ENCODE results near the gene TRMT10A. TPM values are rescaled to one million over a fixed set of nuclear protein-coding genes. Genes with fewer than 3 reads are reported as not detected.

TRMT10A gene
- total and polyA plus RNA-seq, 10 of the 15 experiments (the other 5 are each of a cell fraction or from before 2014, with no cell fraction given): 4.5 to 13.4 (median 9.2) TPM

DNA sequence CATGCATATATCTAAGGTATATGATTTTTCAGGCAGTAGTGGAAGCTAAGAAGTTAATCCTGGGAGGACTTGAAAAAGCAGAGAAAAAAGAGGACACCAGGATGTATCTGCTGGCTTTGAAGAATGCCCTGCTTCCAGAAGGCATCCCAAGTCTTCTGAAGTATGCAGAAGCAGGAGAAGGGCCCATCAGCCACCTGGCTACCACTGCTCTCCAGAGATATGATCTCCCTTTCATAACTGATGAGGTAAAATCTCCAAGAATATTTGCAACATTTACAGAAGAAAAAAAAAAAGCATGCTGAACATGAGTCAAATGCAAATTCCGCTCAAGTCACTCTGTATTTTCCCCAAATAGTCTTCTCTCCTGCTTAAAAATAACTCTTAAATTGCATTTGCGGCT is 42.9 kb upstream of the TRMT10A start:
- in situ Hi-C loops (cut with MboI): no loop called here
- no TSS peak for BruUV-seq (replicated peaks)

More for the DNA sequence above, 42.9 kb upstream of the TRMT10A start:
- TF ChIP-seq TAF1 (IDR thresholded peaks at IDR 0.05; ENCODE audit: borderline replicate concordance, low read depth, low read length) (no peak), PML (IDR thresholded peaks at IDR 0.05; ENCODE audit: low read length) (no peak), WRNIP1 (IDR thresholded peaks at IDR 0.05; ENCODE audit: borderline replicate concordance, low read depth, low read length) (no peak), NFYB (IDR thresholded peaks at IDR 0.05; ENCODE audit: insufficient read depth, low read depth, low read length) (no peak), RB1 (IDR thresholded peaks at IDR 0.05; ENCODE audit: borderline replicate concordance) (no peak), YBX1 (IDR thresholded peaks at IDR 0.05) (no peak), NR2C1 (IDR thresholded peaks at IDR 0.05) (no peak)
- TF ChIP-seq, protein P1, sequence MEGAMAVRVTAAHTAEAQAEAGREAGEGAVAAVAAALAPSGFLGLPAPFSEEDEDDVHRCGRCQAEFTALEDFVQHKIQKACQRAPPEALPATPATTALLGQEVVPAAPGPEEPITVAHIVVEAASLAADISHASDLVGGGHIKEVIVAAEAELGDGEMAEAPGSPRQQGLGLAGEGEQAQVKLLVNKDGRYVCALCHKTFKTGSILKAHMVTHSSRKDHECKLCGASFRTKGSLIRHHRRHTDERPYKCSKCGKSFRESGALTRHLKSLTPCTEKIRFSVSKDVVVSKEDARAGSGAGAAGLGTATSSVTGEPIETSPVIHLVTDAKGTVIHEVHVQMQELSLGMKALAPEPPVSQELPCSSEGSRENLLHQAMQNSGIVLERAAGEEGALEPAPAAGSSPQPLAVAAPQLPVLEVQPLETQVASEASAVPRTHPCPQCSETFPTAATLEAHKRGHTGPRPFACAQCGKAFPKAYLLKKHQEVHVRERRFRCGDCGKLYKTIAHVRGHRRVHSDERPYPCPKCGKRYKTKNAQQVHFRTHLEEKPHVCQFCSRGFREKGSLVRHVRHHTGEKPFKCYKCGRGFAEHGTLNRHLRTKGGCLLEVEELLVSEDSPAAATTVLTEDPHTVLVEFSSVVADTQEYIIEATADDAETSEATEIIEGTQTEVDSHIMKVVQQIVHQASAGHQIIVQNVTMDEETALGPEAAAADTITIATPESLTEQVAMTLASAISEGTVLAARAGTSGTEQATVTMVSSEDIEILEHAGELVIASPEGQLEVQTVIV (IDR thresholded peaks at IDR 0.05; ENCODE audit: borderline replicate concordance, partially characterized antibody): no peak
- TF ChIP-seq, protein P2, sequence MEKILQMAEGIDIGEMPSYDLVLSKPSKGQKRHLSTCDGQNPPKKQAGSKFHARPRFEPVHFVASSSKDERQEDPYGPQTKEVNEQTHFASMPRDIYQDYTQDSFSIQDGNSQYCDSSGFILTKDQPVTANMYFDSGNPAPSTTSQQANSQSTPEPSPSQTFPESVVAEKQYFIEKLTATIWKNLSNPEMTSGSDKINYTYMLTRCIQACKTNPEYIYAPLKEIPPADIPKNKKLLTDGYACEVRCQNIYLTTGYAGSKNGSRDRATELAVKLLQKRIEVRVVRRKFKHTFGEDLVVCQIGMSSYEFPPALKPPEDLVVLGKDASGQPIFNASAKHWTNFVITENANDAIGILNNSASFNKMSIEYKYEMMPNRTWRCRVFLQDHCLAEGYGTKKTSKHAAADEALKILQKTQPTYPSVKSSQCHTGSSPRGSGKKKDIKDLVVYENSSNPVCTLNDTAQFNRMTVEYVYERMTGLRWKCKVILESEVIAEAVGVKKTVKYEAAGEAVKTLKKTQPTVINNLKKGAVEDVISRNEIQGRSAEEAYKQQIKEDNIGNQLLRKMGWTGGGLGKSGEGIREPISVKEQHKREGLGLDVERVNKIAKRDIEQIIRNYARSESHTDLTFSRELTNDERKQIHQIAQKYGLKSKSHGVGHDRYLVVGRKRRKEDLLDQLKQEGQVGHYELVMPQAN (conservative IDR thresholded peaks at IDR 0.05): no peak
- no peak overlapping the region for H3K4me2 ChIP-seq (ENCODE audit: control insufficient read depth, insufficient read depth)
- FAIRE-seq (no peak), ATAC-seq (no peak), DNase-seq (ENCODE audit: low read depth, low spot score) (no peak)
- intact Hi-C loops (cut with micrococcal nuclease; ENCODE audit: unreplicated experiment): no loop called here
- CTCF ChIA-PET: no interaction called here
- H2AFZ ChIP-seq (ENCODE audit: control insufficient read depth, low read depth, low read length): no peak overlapping the region
- H3K4me1 ChIP-seq (ENCODE audit: control insufficient read depth, insufficient read depth, low read length): no peaks in the 10 kb centered on the region
- H3K27ac ChIP-seq (ENCODE audit: control insufficient read depth, insufficient read depth): no peak overlapping the region
- no peaks in the 10 kb centered on the region for H3K27me3 ChIP-seq (replicated peaks in 1 of 2; ENCODE audit: control insufficient read depth in 2 of 2, insufficient read depth in 2 of 2, low read length in 1 of 2)
- WGBS (ENCODE audit: insufficient coverage, insufficient replicate concordance, low lambda C conversion rate, missing lambda C conversion rate): 4% methylated on average over 2 of the region's 2 CpGs
- no peaks in the 10 kb centered on the region for H3K79me2 ChIP-seq (ENCODE audit: control insufficient read depth, insufficient read depth, low read length)
- no peak overlapping the region for H3K9ac ChIP-seq (ENCODE audit: control insufficient read depth, insufficient read depth, low read length)
- SMC1A ChIA-PET (ENCODE audit: uncharacterized antibody, unreplicated experiment): no interaction called here
- H3K4me3 ChIP-seq: no peak overlapping the region
- RAD21 ChIA-PET (ENCODE audit: unreplicated experiment): no interaction called here
- no peaks in the 10 kb centered on the region for H3K9me3 ChIP-seq (replicated peaks; ENCODE audit: control insufficient read depth, insufficient read depth, low read length)
- no peaks in the 10 kb centered on the region for H3K36me3 ChIP-seq (ENCODE audit: control insufficient read depth in 2 of 2, insufficient read depth in 2 of 2, low read length in 1 of 2)
- POLR2A ChIA-PET: no interaction called here
- H4K20me1 ChIP-seq (ENCODE audit: control insufficient read depth, insufficient read depth): no peaks in the 10 kb centered on the region
